OCI-LY7 (cell line): Measurements from ENCODE around the gene TXK. TPM values are rescaled to one million over a fixed set of nuclear protein-coding genes. Genes with fewer than 3 reads are reported as not detected.

Source experiments
- BruUV-seq: library from RNA; stranded (reverse); fragments of 400-500 nt; replicated peaks from 2 replicates; lab custom pipeline; 2021; lab: Mats Ljungman, UMichigan
- CTCF ChIA-PET: fragments of 300-600 bp; sonication (Branson Sonifier 250); formaldehyde crosslinking; loops from one replicate; lab custom pipeline; 2022; ENCODE audit warnings: antibody characterized with exemption; ENCODE audit not compliant: unreplicated experiment; lab: Charles Lee
- POLR2A ChIA-PET: fragments of 300-600 bp; sonication (Branson Sonifier 250); formaldehyde crosslinking; loops from one replicate; lab custom pipeline; 2022; ENCODE audit warnings: antibody characterized with exemption; lab: Charles Lee
- DNase-seq: peaks from one replicate; pipeline ENCODE4 v3.0.0-alpha.2; 2015; ENCODE audit warnings: low spot score
- H2AFZ ChIP-seq: fragments of 200-600 bp; sonication (generic), shearing (Covaris generic); 2 replicates; pipeline ENCODE4 v1.6.1; 2014; ENCODE audit warnings: mild to moderate bottlenecking, antibody characterized with exemption, low read length, moderate library complexity
- H3K27ac ChIP-seq: fragments of 200-600 bp; sonication (generic); 2 replicates; pipeline ENCODE4 v1.5.1; 2014; ENCODE audit warnings: mixed run types, low read depth, mild to moderate bottlenecking, moderate library complexity, low read length, inconsistent platforms; ENCODE audit not compliant: poor library complexity, severe bottlenecking
- H3K36me3 ChIP-seq: fragments of 200-600 bp; sonication (generic); 2 replicates; pipeline ENCODE4 v1.6.1; 2014; ENCODE audit warnings: mild to moderate bottlenecking, antibody characterized with exemption, low read length, moderate library complexity, mixed read lengths; ENCODE audit not compliant: insufficient read depth
- H3K4me1 ChIP-seq: fragments of 200-600 bp; sonication (generic); 2 replicates; pipeline ENCODE4 v1.5.1; 2014; ENCODE audit warnings: mild to moderate bottlenecking, low read length; ENCODE audit not compliant: insufficient read depth, poor library complexity, severe bottlenecking
- H3K4me2 ChIP-seq: fragments of 200-600 bp; sonication (generic); 2 replicates; pipeline ENCODE4 v1.6.1; 2014; ENCODE audit warnings: mild to moderate bottlenecking, low read length
- H3K4me3 ChIP-seq: fragments of 200-600 bp; sonication (generic); 2 replicates; pipeline ENCODE4 v1.5.1; 2014; ENCODE audit warnings: mild to moderate bottlenecking, low read depth, low read length; ENCODE audit not compliant: poor library complexity, severe bottlenecking
- H3K79me2 ChIP-seq: fragments of 200-600 bp; sonication (generic); 2 replicates; pipeline ENCODE4 v1.6.1; 2016; ENCODE audit warnings: low read depth, mild to moderate bottlenecking, low read length, moderate library complexity, mixed read lengths; ENCODE audit not compliant: insufficient read depth
- H3K9me2 ChIP-seq: fragments of 200-600 bp; sonication (generic); 2 replicates; pipeline ENCODE4 v1.6.1; 2016; ENCODE audit warnings: mild to moderate bottlenecking, low read length, mixed read lengths; ENCODE audit not compliant: insufficient read depth
- H3K9me3 ChIP-seq: fragments of 200-600 bp; sonication (generic); 2 replicates; pipeline ENCODE4 v1.6.1; 2014; ENCODE audit warnings: mild to moderate bottlenecking, mixed run types, low read length, mixed read lengths
- H4K20me1 ChIP-seq: fragments of 200-600 bp; sonication (generic); 2 replicates; pipeline ENCODE4 v1.6.1; 2014; ENCODE audit warnings: mild to moderate bottlenecking, antibody characterized with exemption, low read length, moderate library complexity, mixed read lengths; ENCODE audit not compliant: insufficient read depth
- CTCF ChIP-seq: fragments of 200-600 bp; sonication (generic); conservative IDR thresholded peaks from 2 replicates; pipeline ENCODE4 v1.5.1; 2014; ENCODE audit warnings: mild to moderate bottlenecking, antibody characterized with exemption, low read length, moderate library complexity, mixed read lengths
- EZH2phosphoT487 ChIP-seq: fragments of 200-600 bp; sonication (generic); IDR thresholded peaks from 2 replicates; pipeline ENCODE4 v1.6.1; 2018; ENCODE audit warnings: low read depth, borderline replicate concordance, mild to moderate bottlenecking, mixed run types, antibody characterized with exemption, low read length, moderate library complexity, mixed read lengths
- intact Hi-C: fragments of 100-400 bp; cut with micrococcal nuclease; formaldehyde crosslinking; loops from one replicate; pipeline ENCODE4 v1.10.0; 2022; ENCODE audit not compliant: unreplicated experiment
- total RNA-seq, 2 experiments: library from RNA; depleted of rRNA in 1 of 2; stranded (reverse); fragments of >200 nt in 1 of 2; shearing (Covaris generic) in 1 of 2; gene quantifications; 2 replicates each; pipeline ENCODE4 v1.2.3, GENCODE V29; 2014 to 2022

The TXK gene
- total RNA-seq, 2 experiments from 2014 or later: 0.11 TPM; not detected in 1

- intact Hi-C loops: loop anchor here (10.0 kb wide), 1 partner anchor 376 kb away; no protein-coding TSS in a partner anchor
- Histone ChIP-seq H3K79me2 (no peaks in the 10 kb centered on the region), H3K4me3 (no peak overlapping the region), H3K36me3 (no peaks in the 10 kb centered on the region), H3K4me2 (no peak overlapping the region), H4K20me1 (no peaks in the 10 kb centered on the region), H3K27ac (no peak overlapping the region), H3K9me3 (no peaks in the 10 kb centered on the region), H3K4me1 (no peaks in the 10 kb centered on the region), H2AFZ (no peak overlapping the region), H3K9me2 (no peaks in the 10 kb centered on the region)
- ChIA-PET POLR2A (no interaction called here), CTCF (no interaction called here)
- TF ChIP-seq EZH2phosphoT487 (no peak), CTCF (no peak)
- DNase-seq: no peak
- no TSS peak for BruUV-seq
Measured at GRCh38 chr4:48081196-48081595, 52.9 kb downstream of the TXK start.

GRCh38 chr4:48079972-48080391 lies 54.1 kb downstream of the TXK start:
- H3K9me2 ChIP-seq: no peaks in the 10 kb centered on the region
- BruUV-seq: no TSS peak
- H3K4me3 ChIP-seq: no peak overlapping the region
- TF ChIP-seq EZH2phosphoT487: no peak
- TF ChIP-seq CTCF: no peak
- intact Hi-C loops: loop anchor here (10.0 kb wide), 1 partner anchor 375 kb away; no protein-coding TSS in a partner anchor
- no peaks in the 10 kb centered on the region for H3K79me2 ChIP-seq
- H4K20me1 ChIP-seq: no peaks in the 10 kb centered on the region
- H3K4me2 ChIP-seq: no peak overlapping the region
- CTCF ChIA-PET: no interaction called here
- H3K27ac ChIP-seq: no peak overlapping the region
- POLR2A ChIA-PET: interaction anchor here (0.7 to 1.0 kb wide), 2 partner anchors 13 to 15 kb away, joined by 3 to 6 read pairs; no protein-coding TSS in a partner anchor
- no peaks in the 10 kb centered on the region for H3K9me3 ChIP-seq
- no peaks in the 10 kb centered on the region for H3K36me3 ChIP-seq
- DNase-seq: no peak
- H2AFZ ChIP-seq: no peak overlapping the region
- H3K4me1 ChIP-seq: no peaks in the 10 kb centered on the region

GRCh38 chr4:48078862-48079655 lies 55.0 kb downstream of the TXK start:
- no peak overlapping the region for H3K4me2 ChIP-seq
- no peaks in the 10 kb centered on the region for H4K20me1 ChIP-seq
- ChIA-PET CTCF (no interaction called here), POLR2A (interaction anchor here (0.7 to 1.0 kb wide), 2 partner anchors 12 to 14 kb away, joined by 3 to 6 read pairs; no protein-coding TSS in a partner anchor)
- H3K4me3 ChIP-seq: no peak overlapping the region
- H3K9me2 ChIP-seq: no peaks in the 10 kb centered on the region
- no peak for TF ChIP-seq EZH2phosphoT487
- no peak for TF ChIP-seq CTCF
- BruUV-seq: no TSS peak
- H3K79me2 ChIP-seq: no peaks in the 10 kb centered on the region
- intact Hi-C loops: no loop called here
- no peak overlapping the region for H2AFZ ChIP-seq
- H3K27ac ChIP-seq: no peak overlapping the region
- no peaks in the 10 kb centered on the region for H3K9me3 ChIP-seq
- DNase-seq: no peak
- no peaks in the 10 kb centered on the region for H3K36me3 ChIP-seq
- no peaks in the 10 kb centered on the region for H3K4me1 ChIP-seq
